Right lobe of liver (tissue), 4 donors: ENCODE results near the gene CREBBP.

ENCODE experiments used
- CTCF ChIP-seq, 4 donors: fragments of 200-600 bp in 3 of 4; fragments of 450-650 bp in 1 of 4; IDR thresholded peaks; one replicate each; pipeline versions ENCODE4 v1.5.1 to v1.8.0; 2016 to 2022; ENCODE audit warnings: antibody characterized with exemption in 4 of 4, mild to moderate bottlenecking in 2 of 4
- POLR2A ChIP-seq: fragments of 450-650 bp; IDR thresholded peaks from one replicate; pipeline ENCODE4 v1.6.1; 2017; ENCODE audit warnings: antibody characterized with exemption, mild to moderate bottlenecking
- donor health status: DM: no; HTN: no; CAD: no.
- donor health status: DM: no; HTN: no; CAD: no.
- donor health status: DM: no; HTN: yes; CAD: no.

GRCh38 chr16:3762107-3762750, 118.3 kb downstream of the CREBBP start:
- TF ChIP-seq CTCF (IDR thresholded peaks at IDR 0.05), result no peak
- TF ChIP-seq POLR2A, result no peak
